ENCODE measurements around the gene PCDHA11. TPM values are rescaled to one million over a fixed set of nuclear protein-coding genes. Genes with fewer than 3 reads are reported as not detected.
"Not testable (repeated sequence)": the region's sequence is repeated elsewhere in the genome, so short reads cannot be mapped to it uniquely, and the experiment has no call there.

Gene PCDHA11
- total and polyA plus RNA-seq, 8 donors: 0.03 to 1.1 (median 0.32) TPM; not detected in 4

GRCh38 chr5:140833993-140834392 lies 34.8 kb upstream of the PCDHA11 start, which contains the start of gene PCDHA7:
Gene PCDHA7, plus strand, starts transcription at chr5:140834269. Its CDS starts 115 bp downstream, at chr5:140834384.
- Histone ChIP-seq H3K9me3 (peaks cover 28 to 70% (median 53%) of the 10 kb centered on the region in 4 donors), H3K27me3 (peaks cover 0 to 71% (median 4%) of the 10 kb centered on the region in 3 donors), H3K4me3 (peak within 1 kb of the TSS in 3 of 4 donors; percentile 9 to 24 (median 13)), H3K27ac (no peak within 1 kb of the TSS), H3K36me3 (no peaks in the 10 kb centered on the region), H3K4me1 (no peaks in the 10 kb centered on the region)
- WGBS, 5 donors: 10 to 18% (median 12%) methylated on average over 8 of the region's 8 CpGs
- intact Hi-C loops (cut with DNase I; ENCODE audit: low total_unique reads): no loop called here
- DNase-seq: peak in 1 of 2 donors; percentile 28
- TF ChIP-seq EP300 (IDR thresholded peaks at IDR 0.05) (no peak), CTCF (IDR thresholded peaks at IDR 0.05) (no peak), POLR2AphosphoS5 (IDR thresholded peaks at IDR 0.05) (no peak), POLR2A (IDR thresholded peaks at IDR 0.05) (no peak)

GRCh38 chr5:140834439-140835008 lies 34.2 kb upstream of the PCDHA11 start:
- H3K4me1 ChIP-seq; H3K27ac ChIP-seq; intact Hi-C loops (cut with DNase I; ENCODE audit: low total_unique reads); DNase-seq; H3K36me3 ChIP-seq: not testable (repeated sequence)
- peaks cover 26 to 69% (median 48%) of the 10 kb centered on the region in 4 donors for H3K9me3 ChIP-seq
- peaks cover 0 to 66% (median 4%) of the 10 kb centered on the region in 3 donors for H3K27me3 ChIP-seq
- H3K4me3 ChIP-seq: peak overlapping the region in 3 of 4 donors; percentile 9 to 24 (median 13)
- WGBS, 5 donors: 20 to 27% (median 24%) methylated on average over 12 to 27 of the region's 38 CpGs

- TF ChIP-seq POLR2A (IDR thresholded peaks at IDR 0.05) (no peak), POLR2AphosphoS5 (IDR thresholded peaks at IDR 0.05) (no peak)
- intact Hi-C loops (cut with DNase I; ENCODE audit: low total_unique reads): no loop called here
- peaks cover 0 to 60% (median 4%) of the 10 kb centered on the region in 3 donors for H3K27me3 ChIP-seq
- H3K9me3 ChIP-seq: peaks cover 19 to 66% (median 40%) of the 10 kb centered on the region in 4 donors
- no peaks in the 10 kb centered on the region for H3K4me1 ChIP-seq
- H3K27ac ChIP-seq: no peak overlapping the region
- no peaks in the 10 kb centered on the region for H3K36me3 ChIP-seq
- DNase-seq: no peak
- H3K4me3 ChIP-seq: no peak overlapping the region
- WGBS, 5 donors: 45 to 62% (median 49%) methylated on average over 42 to 103 of the region's 103 CpGs
Measured at GRCh38 chr5:140835622-140836510, 32.9 kb upstream of the PCDHA11 start.

- no peak within 1 kb of the TSS for H3K4me3 ChIP-seq
- intact Hi-C loops (cut with DNase I; ENCODE audit: low total_unique reads): no loop called here
- H3K27me3 ChIP-seq: peaks cover 0 to 46% (median 6%) of the 10 kb centered on the region in 3 donors
- no peak for TF ChIP-seq POLR2A (IDR thresholded peaks at IDR 0.05)
- TF ChIP-seq EP300 (IDR thresholded peaks at IDR 0.05): no peak
- no peak for TF ChIP-seq POLR2AphosphoS5 (IDR thresholded peaks at IDR 0.05)
- no peak for TF ChIP-seq CTCF (IDR thresholded peaks at IDR 0.05)
- no peak for DNase-seq
- peaks cover 18 to 78% (median 46%) of the 10 kb centered on the region in 4 donors for H3K9me3 ChIP-seq
- no peaks in the 10 kb centered on the region for H3K36me3 ChIP-seq
- H3K27ac ChIP-seq: no peak within 1 kb of the TSS
- no peaks in the 10 kb centered on the region for H3K4me1 ChIP-seq
- WGBS, 5 donors: 20 to 36% (median 26%) methylated on average over 21 to 47 of the region's 47 CpGs
Measured at GRCh38 chr5:140840978-140841962, 27.5 kb upstream of the PCDHA11 start, which contains the start of gene PCDHA8. Gene PCDHA8, plus strand, starts transcription at chr5:140841187. Its CDS starts 135 bp downstream, at chr5:140841322.
